Glomerular endothelial cell (primary cell): ENCODE data around the gene EIF3B. TPM values are rescaled to one million over a fixed set of nuclear protein-coding genes. Genes with fewer than 3 reads are reported as not detected.
"Not testable (repeated sequence)": the region's sequence is repeated elsewhere in the genome, so short reads cannot be mapped to it uniquely, and the experiment has no call there.

ENCODE experiments used
- DNase-seq: peaks from one replicate; pipeline ENCODE4 v3.0.0-alpha.2; 2011; ENCODE audit warnings: low read depth, low spot score; ENCODE audit errors: extremely low read depth
- total RNA-seq: library from RNA; depleted of rRNA; stranded (reverse); fragments of >200 nt; gene quantifications from 2 replicates; pipeline ENCODE4 v1.2.3, GENCODE V29; 2015

EIF3B gene
- total RNA-seq, 1 donor from 2014 or later, result 181 TPM

GRCh38 chr7:2376351-2377154 is 21.9 kb downstream of the EIF3B start:
- DNase-seq, result no peak

GRCh38 chr7:2377492-2377891 is 22.9 kb downstream of the EIF3B start:
- DNase-seq, result not testable (repeated sequence)

GRCh38 chr7:2378125-2378524 is 23.5 kb downstream of the EIF3B start:
- not testable (repeated sequence) for DNase-seq

- no peak for DNase-seq
These were observed 24.5 kb downstream of the EIF3B start for GRCh38 chr7:2379161-2379560.

DNA sequence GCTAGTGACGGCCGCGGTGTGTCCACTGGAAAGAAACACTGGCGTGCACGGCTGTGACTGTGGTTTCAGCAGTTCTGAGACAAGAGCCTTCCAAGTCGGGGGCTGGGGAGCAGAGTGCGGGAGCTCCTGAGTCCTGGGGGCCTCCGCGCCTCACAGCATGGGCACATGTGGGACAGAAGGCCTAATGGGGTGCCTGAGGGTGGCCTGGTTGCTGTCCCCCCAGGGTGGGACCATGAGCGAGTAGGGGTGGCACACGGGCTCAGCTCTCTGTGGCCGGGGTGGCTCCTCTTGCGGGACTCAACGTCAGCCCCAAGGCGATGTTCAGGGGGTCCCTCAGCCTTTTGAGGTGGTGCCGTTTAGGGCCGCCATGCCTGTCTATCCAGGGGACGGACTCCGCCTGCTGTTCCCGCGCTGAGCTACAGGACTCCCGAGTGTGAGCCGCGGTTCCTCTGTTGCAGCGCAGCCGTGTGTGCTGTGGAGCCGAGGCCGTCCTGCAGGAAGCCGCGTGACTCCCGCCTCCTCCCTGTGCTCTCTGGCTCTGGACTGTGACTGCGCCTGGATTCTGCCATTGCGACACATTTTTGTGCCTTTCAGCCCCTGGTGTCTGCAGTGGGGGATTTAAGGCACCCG is 25.3 kb downstream of the EIF3B start:
- no peak for DNase-seq

GRCh38 chr7:2380461-2380860 is 25.8 kb downstream of the EIF3B start:
- DNase-seq, result no peak

DNA sequence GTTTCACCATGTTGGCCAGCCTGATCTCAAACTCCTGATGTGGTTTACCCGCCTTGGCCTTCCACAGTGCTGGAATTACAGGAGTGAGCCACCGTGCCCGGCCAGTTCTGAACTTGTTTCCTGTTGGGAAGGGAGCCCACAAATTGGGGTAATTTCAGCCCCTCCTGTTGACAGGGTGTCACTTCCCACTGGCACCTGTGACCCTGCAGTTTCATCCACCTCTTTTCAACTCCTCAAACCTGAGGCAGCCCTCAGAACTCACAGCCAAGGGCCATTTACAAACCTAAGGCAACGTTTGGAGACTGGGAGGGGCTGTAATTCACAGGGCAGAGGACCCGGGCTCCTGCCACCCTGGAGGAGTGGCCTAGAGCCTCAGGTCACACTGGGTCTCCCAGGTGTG is 26.6 kb downstream of the EIF3B start:
- DNase-seq, result no peak

GRCh38 chr7:2381881-2382509 is 27.4 kb downstream of the EIF3B start:
- no peak for DNase-seq

DNA sequence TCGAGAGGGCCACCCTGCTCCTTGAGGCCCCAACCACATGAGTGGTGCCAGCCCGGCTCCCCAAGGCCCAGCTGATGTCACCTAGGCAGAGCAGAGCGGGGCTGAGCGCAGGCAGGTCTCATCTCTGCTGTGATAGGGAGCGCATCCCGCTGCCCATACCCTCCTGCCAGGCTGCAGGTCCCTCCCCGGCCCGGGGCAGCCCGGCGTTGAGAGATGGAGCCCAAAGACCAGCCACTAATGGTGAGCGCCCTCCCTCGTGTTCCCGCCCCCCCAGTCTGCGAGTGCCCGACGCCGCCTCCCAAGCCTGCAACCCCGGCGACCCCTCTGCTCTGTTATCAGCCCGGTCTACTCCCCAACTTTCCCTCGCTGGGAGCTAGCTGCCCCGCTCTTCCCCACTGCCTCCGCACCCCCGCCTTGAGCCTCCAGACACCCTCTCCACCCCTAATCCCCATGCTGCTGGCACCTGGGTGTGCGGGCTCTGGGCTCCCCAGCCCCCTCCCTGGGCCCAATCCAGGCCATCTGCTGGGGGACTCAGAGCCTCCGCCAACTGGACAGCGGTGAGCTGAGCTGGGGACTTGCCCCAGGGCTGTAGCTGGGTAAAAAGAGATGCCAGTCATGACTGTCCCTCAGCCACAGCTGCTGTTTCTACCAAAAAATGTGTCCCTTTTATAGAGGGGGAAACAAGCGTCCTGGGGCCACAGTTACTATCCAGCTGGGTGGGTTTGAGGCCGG is 29.1 kb downstream of the EIF3B start:
- no peak for DNase-seq

DNA sequence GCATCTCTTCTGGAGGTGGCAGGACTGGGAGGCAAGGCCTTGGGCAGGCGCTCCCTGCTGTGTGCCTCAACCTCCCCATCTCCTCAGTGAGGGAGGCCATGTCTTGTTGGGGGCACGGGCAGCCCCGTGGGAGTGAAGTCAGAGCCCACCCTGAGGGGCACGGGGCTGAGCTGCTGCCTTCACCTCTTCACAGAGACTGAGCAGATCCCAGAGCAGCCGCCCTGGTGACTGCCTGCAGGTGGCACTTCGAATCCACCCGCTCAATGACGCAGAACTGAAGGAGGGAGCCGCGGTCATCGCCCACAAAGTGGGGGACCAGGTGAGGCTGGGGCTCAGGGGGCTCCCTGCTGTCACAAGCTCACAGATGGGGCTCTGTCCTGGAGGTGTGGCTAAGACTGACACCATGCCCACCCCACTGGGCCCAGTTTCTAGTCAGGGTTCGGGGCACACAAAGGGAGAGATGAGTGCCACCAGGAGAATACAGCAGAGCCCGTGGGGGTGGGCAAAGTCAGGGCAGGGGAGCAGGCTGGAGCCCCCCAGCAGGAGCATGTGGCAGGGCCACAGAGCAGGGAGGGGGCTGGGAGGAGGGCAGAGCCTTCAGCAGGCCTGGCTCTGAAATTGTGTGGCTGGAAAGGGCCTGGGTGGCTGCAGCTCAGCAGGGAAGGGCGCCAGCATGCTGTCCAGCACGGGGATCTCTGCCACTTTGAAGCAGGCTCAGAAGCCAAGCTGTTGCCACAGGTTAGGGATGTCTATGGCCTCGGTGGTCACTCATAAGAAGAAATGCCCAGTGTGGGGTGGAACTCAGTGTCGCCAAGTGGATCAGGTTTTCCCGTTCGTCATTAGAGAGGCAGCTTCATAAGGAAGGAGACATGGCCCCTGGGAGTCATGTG is 30.0 kb downstream of the EIF3B start:
- DNase-seq, result no peak

- not testable (repeated sequence) for DNase-seq
These were observed 31.5 kb downstream of the EIF3B start for GRCh38 chr7:2386122-2386521.

DNA sequence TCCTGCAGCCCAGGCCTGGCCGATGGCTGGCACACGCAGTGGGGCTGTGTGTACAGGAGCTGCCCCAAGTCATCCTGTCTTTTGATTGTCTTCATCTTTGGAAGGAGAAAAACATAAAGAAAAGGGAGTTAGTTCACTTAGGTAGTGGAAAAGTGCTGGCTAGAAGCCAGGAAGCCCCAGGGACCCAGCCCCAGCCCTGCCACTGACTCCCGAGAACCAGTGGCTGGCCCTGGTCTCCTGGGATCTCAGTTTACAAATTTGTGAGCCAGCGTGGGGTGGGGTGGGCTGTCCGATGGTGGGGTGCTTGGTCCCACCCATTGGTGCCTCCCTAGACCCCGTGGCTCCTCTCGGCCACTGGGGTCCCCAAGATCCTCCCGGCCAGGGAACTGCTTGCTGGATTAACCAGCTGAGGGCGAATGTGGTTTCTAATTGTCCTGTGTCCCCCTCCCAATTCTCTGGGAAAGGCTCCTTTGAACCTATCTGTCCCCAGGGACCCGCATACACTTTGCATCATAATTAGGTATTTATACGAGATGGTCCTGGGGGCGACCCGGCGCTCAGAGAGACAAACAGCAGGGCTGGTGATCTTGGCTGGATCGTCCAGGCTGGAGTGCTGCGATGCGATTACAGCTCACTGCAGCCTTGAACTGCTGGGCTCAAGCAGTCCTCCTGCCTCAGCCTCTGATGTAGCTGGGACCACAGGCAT is 32.5 kb downstream of the EIF3B start:
- no peak for DNase-seq

DNA sequence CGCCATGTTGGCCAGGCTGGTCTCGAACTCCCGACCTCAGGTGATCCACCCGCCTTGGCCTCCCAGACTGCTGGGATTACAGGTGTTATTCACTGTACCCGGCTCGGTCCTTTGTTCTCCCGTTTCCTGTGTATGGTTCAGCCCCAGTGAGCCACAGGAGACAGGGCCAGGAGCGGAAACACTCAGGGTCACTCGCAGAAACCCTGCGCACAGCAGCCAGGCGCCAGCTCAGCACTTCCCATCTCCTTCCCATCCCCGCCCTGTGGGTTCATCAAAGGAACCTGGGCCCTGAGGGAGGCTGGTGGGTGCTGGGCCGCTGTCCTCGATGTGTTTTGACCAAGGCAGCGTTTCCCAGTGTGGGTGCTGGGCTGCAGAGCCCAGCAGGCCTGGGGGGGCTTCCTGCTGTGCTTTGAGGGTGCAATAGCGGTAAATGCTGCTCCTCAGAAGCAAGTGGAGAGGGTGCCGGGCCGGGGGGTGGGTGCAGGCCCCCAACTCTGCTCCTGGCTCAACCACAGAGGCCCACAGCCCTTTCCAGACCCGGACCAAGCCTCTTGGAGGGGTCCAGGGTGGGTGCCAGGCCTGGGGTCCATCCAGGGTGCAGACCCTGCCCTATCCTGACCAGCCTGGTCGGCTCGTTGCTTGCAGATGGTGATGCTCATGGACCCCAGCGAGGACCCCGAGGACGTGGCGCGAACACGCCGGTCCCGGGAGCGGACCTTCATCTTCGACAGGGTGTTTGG is 33.4 kb downstream of the EIF3B start:
- no peak for DNase-seq

DNA sequence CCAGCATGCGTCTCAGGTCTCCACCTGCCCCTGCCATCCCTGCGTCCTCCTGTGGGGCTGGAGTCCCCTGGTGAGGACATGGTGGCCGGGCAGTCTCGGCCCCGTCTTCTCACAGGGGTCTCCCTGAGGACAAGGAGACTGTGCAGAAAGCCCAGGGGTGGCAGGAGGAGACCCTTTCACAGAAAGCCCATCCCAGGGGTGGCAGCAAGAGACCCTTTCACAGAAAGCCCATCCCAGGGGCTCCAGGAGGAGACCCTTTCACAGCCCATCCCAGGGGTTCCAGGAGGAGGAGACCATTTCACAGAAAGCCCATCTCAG is 34.0 kb downstream of the EIF3B start:
- DNase-seq, result no peak

DNA sequence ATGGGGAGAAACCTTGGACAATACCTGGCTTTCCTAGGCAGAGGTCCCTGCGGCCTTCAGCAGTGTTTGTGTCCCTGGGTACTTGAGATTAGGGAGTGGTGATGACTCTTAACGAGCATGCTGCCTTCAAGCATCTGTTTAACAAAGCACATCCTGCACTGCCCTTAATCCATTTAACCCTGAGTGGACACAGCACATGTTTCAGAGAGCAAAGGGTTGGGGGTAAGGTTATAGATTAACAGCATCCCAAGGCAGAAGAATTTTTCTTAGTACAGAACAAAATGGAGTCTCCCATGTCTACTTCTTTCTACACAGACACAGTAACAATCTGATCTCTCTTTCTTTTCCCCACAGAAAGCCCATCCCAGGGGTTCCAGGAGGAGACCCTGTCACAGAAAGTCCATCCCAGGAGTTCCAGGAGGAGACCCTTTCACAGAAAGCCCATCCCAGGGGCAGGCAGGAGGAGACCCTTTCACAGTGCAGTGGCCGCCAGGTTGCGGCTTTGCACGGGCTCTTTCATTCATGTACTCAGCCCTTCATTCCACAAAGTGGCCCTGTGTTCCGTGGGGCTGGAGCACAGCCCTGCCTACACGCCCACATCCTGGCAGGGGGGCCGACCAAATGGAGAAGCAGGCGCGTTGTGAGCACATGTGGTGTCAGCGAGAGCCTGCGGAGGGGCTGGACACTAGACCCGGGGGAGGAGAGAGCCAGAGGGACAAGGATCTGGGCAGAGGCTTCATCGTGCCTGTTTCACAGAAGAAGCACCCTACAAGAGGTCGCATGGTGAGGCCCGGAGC is 35.6 kb downstream of the EIF3B start:
- DNase-seq, result not testable (repeated sequence)

GRCh38 chr7:2393706-2394105 is 39.1 kb downstream of the EIF3B start:
- DNase-seq, result no peak

GRCh38 chr7:2394566-2395082 is 40.0 kb downstream of the EIF3B start:
- DNase-seq, result no peak

GRCh38 chr7:2398506-2398905 is 43.9 kb downstream of the EIF3B start:
- no peak for DNase-seq
